ENCODE measurements around the gene SMAD7.
"Not testable (repeated sequence)": the region's sequence is repeated elsewhere in the genome, so short reads cannot be mapped to it uniquely, and the experiment has no call there.

Gene SMAD7

DNA sequence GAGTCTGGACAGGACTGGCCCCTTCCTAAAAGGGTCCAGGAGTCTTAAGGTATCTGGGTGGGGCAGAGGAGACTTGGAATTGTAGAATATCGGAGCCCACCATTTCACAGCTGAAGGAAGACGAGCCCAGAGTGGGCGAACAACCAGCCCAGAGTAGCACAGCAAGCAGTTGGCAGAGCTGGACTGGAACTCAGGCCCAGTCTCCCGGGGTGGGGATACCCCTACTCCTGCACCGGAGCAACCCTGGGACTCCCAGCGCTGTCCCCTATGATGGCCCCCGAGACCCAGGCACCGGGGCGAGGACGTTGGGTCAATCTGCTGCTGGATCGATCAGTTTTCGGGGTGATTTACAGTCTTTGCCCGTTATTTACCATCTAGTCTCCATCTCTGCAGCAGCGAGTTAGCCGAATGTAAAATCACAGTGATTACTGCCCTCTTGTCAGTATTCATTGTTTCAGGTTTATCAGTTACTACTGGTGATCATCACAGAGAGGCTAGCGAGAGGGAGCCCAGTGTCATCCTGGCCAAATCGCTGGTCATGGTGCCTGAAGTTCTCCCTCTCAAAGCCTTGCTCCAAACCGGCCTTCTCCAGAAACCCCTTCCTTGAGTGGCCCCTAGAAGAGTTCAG, 75.3 kb downstream of the SMAD7 start:
- no peak for DNase-seq

GRCh38 chr18:48874701-48875162, 76.0 kb downstream of the SMAD7 start:
- no peak for DNase-seq

GRCh38 chr18:48874233-48874632, 76.5 kb downstream of the SMAD7 start:
- DNase-seq, result no peak

GRCh38 chr18:48872234-48873145, 78.3 kb downstream of the SMAD7 start:
- DNase-seq, result no peak

DNA sequence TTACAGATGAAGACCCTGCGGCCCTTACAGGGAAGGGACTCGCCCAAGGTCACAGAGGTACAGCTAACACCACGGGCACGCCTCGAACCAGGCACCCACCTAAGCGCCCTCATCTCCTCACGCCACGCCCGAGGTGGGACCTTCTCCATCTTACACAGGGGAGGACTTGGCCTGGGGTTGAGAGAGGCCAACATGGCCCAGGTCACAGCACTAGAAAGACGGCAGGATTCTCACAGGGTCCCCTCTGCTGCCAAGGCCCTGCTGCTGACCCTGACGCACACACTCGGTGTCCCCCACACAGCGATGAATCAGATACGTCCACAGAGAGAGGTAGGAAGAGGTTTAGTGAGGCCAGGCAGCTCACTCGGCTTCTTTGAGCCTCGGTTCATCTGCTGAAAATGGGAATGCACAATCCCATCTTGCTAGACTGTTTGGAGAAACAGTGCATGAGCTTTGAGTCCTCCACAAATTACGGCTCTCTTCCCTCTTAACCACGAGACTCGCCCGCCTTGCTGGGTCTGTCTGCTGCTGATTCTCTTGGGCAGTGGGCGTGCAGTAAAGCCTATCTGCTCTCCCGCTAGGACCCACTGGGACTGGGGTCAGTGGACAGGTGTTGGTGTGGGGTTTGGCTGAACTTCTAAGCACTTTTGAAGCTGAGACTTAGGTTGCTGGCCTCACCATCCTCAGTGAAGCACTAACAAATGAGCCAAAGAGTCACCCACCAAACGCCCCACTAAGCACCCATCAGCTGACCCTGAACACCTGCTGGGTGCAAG, 79.2 kb downstream of the SMAD7 start:
- no peak for DNase-seq

GRCh38 chr18:48870926-48871325, 79.8 kb downstream of the SMAD7 start:
- DNase-seq, result not testable (repeated sequence)

All from activated CD4-positive, alpha-beta T cell treated with anti-CD3 and anti-CD28 coated beads, Interleukin-10, Interleukin-2, amounts not matched to agents 100 ng/mL and 50 ng/mL, durations not matched to agents 16 hours and 8 hours (primary cell).